Activated CD4-positive, alpha-beta T cell treated with anti-CD3 and anti-CD28 coated beads, Interleukin-2, Interleukin-6, amounts not matched to agents 100 ng/mL and 50 ng/mL, durations not matched to agents 16 hours and 8 hours (primary cell): ENCODE results near the gene P2RX4.
A peak's percentile ranks its signal among the peaks of the same experiment; 100 is the strongest.
"Not testable (repeated sequence)": the region's sequence is repeated elsewhere in the genome, so short reads cannot be mapped to it uniquely, and the experiment has no call there.

Experiments used
- DNase-seq: peaks from one replicate; pipeline ENCODE4 v3.0.0-alpha.2; 2020

P2RX4 gene

DNA sequence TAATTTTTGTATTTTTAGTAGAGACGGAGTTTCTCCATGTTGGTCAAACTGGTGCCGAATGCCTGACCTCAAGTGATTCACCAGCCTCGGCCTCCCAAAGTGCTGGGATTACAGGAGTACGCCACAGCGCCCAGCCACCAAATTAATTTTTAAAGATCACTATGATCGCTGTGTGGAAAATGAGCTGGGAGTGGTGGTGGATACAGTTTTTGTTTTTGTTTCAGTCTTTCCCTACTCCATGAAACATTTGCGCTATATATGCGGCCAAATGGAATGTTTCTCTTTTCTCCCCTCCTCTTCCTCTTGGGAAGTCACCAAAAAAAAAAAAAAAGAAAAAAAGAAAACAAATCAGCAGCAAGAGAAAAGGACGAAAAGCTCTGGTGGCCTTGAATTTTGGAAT is 20.8 kb upstream of the P2RX4 start:
- no peak for DNase-seq

DNA sequence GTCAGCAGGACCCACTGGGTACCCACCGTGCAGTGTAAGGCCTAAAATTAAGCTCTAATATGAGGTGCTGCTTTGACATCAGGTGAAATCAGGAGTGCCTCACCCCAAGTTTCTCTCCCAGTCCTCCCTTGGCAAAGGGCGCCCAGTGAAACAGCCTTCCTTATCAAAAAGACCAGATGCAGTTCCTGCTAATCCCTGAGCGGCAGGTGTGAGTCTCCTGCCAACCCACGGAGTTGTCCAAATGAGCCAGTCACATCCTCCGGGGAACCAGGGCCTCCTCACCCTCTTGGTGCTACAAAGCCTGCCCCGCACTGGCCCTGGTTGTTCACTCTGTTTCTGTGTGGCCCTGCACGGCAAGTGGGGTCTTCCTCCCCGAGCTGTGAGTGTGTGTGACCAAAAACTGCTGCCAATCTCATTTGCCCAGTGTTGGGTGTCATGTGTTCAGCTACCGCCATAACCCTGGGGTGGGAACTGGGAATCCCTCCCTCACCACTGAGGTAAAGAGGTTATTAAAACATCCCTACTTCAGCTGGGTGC is 20.2 kb upstream of the P2RX4 start:
- no peak for DNase-seq

DNA sequence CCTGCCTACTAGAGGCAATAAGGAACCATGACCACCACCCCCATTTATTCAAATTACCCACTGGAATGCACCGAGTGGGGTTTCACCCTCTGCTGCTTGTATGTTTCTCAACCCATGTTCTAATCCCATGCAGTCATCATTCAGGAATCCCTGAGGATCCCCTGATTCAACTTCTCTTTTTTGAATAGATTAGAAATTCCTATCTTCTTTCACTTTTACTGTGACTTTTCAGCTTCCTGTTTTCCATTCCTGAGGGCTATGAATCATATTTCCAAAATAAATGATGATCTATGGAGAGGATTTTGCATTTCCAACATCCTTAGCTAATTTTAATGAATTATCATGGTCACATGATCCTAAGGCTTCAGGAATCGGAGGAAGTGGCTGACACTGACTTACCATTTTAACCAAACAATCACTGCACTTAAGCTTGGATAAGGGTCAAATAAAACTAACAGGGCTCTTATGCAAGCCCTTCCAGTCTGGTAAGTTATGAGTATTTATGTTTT is 19.4 kb upstream of the P2RX4 start:
- no peak for DNase-seq

DNA sequence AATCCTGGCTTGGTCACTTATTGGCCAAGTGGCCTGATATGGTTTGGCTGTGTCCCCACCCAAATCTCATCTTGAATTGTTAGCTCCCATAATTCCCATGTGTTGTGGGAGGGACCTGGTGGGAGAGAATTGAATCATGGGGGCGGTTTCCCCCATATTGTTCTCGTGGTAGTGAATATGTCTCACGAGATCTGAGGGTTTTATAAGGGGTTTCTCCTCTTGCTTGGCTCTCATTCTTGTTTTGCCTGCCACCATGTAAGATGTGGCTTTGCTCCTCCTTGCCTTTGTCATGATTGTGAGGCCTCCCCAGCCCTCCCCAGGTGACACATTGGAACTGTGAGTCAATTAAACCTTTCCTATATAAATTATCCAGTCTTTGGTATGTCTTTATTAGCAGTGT is 18.8 kb upstream of the P2RX4 start:
- DNase-seq, result no peak

DNA sequence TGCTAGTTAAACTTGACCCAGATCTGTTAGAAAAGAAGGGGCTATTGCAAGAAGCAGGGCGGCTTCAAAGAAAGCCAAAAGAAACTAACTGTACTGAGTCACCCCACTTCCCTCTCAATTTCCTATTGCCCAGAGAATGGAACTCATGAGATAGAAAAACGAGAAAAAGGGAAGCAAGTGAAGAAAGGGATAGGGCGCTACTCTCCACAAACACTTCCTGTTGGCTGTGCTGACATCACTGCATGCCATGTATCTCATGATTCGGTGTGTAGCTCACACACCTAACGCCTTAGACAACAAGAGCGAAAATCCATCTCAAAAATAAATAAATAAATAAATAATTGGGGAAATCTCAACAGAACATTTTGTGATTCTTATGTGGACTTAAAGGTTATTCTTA is 13.0 kb upstream of the P2RX4 start:
- no peak for DNase-seq

DNA sequence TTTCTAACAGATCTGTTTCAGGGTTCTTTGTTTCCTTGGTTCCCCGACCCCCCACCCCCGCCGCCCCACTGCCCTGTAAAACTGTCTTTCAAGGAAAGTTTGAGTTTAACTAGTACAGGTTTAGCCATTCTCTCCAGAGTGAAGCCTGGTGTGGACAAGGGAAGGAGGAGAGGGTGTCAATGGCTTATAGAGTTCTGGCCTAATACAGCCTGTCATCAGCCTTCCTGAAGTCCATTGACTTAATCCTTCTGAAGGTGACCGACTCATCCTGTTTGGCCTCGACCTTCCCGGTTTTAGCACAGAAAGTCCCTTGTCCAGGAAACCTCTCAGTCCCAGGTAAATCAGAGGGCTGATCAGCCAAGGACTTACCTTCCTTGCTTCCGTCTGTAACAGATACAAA is 11.0 kb upstream of the P2RX4 start:
- DNase-seq, result no peak

DNA sequence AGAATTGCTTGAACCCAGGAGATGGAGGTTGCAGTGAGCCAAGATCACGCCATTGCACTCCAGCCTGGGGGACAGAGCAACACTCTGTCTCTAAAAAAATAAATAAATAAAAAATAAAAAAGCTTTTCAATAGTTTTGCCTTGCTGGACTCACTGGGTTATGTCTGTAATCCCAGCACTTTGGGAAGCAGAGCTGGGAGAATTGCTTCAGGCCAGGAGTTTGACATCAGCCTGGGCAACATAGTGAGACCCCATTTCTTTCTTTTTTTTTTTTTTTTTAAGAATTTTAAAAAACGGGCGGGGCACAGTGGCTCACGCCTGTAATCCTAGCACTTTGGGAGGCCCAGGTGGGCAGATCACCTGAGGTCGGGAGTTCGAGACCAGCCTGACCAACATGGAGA is 8.8 kb upstream of the P2RX4 start:
- DNase-seq, result not testable (repeated sequence)

DNA sequence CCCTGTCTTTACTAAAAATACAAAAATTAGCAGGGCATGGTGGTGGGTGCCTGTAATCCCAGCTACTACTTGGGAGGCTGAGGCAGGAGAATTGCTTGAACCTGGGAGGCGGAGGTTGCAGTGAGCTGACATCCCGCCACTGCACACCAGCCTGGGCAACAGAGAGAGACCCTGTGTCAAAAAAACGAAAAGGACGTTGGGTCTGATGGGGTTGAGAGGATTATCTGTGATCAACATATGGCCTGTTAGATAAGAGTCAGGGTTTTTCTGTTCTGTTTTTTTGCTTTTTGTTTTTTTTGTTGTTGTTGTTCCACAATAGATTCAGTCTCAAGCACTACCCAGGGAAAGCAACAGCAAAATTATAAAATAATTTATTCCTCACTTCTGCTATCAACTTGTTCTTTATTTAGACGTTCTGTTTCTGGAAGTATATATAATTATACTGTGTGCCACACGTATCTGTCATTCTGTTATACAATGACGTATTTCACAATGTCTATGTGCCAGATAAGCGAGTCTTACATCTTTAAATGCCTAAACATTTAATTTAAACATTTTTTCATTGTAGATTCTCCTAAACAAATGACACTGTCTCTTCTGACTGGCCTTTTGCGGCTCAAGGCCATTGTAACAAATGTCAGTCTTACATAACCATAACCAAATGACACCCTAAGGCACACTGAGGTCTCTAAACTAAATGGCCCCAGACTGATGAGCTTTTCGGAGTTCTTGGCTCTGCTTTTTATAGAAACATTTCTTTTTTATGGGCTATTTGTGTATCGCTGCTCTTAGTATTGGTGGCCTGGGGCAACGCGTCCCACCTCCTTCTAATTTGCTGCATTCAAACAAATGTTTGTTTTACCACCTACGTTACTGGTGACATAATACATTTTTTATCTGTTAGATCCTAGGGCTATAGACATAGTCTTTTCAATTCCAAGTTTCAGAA is 7.2 kb upstream of the P2RX4 start:
- DNase-seq, result no peak

DNA sequence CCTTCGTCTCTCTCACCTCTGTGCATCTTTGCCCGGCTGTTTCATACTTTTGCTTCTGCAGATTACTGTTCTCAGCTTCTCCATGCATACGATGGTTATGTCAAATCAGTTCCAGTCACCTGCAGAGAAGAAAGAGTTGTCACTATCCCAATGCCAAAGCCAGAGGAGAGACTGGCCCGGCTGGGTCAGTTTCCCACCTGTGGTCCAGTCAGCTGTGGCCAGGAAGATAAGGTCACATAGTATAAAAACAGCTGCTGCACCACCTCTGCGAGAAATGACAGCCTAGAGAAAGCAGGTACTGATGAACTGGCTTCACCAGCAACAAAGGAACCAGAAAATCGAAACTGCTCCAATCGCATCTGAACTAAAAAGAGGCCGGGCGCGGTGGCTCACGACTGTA is 6.4 kb upstream of the P2RX4 start:
- DNase-seq, result no peak

DNA sequence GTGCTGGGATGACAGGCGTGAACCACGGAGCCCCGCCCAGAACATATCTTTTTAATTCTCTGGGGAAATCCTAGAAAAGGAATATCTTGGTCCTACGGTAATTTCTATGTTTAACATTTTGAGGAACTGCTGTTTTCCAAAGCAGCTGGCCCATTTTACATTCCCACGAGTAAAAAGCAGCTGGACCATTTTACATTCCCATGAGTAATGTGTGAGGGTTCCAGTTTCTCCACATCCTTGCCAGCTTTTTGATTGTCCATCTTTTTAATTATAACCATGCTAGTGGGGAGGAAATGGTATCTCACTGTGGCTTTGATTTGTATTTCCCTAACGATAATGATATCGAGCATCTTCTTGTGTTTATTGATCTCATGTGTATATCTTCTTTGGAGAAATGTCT is 4.4 kb upstream of the P2RX4 start:
- DNase-seq, result no peak

DNA sequence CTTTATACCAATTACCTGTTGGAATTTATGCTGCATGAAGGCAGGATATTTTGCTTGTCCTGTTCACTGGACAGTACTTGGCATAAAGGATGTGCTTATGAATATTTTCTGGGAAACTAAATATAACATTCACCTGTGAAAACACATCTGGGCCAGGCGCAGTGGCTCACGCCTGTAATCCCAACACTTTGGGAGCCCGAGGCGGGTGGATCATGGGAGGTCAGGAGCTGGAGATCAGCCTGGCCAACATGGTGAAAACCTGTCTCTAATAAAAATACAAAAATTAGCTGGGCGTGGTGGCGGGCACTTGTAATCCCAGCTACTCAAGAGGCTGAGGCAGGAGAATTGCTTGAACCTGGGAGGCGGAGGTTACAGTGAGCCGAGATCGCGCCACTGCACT is 1.4 kb upstream of the P2RX4 start:
- DNase-seq, result not testable (repeated sequence)

DNA sequence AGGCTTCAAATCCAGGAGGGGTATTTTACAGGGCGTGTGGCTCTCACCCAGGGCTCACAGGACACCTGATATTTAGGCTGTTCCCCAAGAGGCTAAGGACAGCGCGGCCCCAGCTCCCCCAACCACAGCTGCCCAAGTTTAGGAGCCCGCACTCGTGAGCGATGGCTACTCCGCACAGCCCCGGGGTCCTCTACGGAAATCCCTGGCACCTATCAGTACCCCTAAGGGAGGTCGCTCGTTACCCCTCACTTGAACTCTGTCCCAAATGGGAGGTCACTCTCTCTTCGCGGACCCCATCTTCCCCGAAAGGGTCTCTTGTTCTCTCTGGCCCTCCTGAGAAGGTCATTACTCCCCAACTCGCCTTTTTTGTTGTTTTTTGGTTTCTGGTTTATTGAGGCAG is 708 bp upstream of the P2RX4 start:
- no peak for DNase-seq

DNA sequence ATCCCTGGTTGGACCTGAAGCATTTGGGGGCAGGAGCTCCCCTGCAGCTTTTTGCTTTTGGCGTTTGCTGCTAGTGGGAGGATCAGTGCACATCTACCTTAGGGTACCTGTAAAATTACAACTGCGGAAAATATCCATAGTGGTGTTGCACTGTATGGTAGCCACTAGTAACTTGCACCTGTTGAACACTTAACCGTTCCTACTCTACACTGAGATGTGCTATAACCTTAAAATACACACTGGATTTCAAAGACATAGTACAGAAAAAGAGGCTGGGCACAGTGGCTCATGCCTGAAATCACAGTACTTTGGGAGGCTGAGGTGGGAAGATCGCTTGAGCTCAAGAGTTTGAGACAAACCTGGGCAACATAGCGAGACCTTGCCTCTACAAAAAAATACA is 2.9 kb downstream of the P2RX4 start:
- DNase-seq, result no peak

DNA sequence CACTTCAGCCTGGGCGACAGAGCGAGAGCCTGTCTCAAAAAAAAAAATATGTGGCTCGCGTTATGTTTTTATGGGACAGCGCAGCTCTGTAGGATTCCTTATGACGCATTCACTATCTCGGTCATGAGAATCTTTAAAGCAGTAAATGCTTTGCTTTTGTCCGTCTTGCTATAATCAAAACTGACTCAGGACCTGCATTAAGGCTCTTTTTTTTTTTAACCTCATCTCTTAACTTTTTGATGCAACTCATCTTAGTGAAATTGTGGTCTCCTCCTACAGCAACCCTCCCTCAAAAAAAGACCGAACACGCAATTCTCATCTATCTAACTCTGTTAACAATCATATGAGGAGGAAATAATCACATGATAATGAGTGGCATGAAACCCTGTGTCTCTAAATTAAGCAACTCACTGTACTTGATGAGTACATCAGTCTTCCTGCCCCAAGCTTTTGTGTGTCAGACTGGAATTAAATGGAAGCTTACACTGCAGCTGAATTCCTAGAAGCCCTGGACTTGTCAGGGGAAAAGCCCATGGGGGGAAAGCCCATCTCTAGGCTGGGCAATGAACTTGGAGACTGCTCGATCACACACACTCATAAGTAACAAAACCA is 4.3 kb downstream of the P2RX4 start:
- DNase-seq, result peak; percentile 81

DNA sequence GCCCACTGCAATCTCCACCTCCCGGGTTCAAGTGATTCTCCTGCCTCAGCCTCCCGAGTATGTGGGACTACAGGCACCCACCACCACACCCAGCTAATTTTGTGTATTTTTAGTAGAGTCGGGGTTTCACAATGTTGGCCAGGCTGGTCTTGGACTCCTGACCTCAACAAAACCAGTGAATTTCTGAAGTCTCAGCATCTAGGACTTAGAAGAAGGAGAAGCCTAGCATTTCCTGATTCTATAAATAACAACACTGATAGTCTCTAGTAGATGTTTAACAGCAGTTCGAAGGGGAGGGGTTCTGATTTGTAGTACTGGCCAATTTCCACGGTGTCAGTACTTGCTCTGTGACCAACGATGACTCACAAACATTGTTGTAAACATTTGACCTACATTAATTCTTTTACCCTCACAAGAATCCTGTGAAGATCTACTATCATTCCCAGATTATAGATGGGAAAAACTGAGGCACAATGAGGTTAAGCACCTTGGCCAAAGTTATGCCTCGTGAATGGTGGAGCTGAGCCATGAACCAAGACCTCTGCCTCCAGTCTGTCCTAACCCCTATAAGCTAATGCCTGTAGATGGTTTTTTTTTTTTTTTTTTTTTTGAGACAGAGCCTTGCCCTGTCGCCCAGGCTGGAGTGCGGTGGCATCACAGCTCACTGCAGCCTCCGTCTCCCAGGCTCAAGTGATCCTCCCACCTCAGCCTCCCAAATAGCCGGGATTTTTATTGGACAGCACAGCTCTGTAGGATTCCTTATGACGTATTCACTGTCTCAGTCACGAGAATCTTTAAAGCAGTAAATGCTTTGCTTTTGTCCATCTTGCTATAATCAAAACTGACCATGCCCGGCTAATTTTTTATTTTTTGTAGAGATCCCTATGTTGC is 5.2 kb downstream of the P2RX4 start:
- peak; percentile 52 for DNase-seq

DNA sequence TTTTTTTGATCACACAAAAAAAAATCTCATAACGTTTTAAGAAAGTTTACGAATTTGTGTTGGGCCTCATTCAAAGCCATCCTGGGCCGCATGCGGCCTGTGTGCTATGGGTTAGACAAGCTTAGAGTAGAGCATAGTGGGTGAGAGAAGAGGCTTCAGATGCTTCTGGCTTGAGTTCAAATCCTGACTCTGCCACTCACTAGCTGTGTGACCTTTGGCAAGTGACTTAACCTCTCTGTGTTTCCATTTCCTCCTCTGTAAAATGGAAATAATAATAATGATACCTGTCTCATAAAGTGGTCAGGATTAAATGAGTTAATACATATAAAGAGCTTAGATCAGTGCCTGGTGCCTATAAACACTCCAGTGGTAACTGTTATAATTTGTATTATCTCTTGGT is 6.2 kb downstream of the P2RX4 start:
- DNase-seq, result no peak

DNA sequence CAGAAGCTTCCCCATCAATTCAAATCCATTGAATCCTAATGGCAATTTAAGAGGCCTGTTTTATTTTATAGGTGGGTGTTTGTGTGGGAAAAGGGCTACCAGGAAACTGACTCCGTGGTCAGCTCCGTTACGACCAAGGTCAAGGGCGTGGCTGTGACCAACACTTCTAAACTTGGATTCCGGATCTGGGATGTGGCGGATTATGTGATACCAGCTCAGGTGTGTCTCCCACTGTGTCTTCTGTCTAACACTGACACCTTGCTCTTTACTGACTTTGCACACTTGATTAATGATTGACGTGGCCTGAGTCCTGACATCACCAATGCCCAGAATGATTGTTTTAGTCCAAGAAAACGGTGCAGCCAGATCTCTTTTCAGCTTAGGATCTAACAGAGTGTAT is 7.1 kb downstream of the P2RX4 start:
- DNase-seq, result no peak

DNA sequence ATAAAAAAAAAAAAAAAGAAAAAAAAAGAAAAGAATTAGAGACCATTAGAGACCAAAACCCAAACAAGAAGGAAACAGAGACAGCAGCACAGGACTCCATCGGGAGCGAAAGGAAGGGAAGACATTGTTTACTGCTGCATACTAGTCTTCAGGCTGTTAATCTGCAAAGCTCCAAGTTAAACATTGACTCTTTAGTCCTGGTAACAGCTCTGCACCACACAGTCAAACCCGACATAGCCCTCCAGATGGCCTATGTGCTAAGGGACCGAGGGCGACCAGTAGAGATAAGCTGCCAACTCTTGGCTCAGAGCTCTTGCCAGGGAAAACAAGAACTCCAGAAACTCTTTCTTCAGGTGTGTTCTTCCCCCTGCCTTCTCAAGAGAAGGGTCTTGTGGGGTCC is 7.8 kb downstream of the P2RX4 start:
- DNase-seq, result no peak

DNA sequence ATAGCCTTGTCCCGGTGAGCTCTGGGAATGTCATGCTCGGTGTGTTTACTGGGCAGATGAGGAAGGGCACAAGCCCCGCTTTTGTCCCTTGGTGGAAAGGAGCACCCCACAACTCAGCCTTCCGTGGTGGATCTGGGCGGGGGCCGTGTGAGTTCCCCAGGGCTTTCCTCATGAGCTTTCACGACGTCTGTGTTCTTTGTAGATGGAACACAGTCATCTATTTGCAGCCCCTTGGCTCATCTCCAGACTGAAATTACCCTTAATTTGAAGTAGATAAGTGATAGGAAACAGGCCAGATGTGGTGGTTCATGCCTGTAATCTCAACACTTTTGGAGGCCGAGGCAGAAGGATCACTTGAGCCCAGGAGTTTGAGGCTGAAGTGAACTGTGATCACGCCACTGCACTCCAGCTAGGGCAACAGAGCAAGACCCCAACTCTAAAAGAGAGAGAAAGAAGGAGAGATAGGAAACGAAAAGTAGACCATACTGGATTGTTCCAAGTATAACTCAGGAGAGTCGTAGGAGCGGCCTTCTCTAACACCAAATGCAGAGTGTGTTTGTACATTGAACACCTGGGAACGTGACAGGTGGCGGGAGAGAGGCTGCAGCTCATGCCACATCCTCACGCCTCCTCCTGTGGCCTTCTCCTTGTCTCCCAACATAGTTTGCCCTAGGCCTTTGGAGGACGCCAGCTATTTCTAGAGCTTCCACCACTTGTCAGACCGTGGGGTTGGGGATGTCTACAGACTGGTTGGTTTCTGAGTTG is 8.8 kb downstream of the P2RX4 start:
- no peak for DNase-seq

DNA sequence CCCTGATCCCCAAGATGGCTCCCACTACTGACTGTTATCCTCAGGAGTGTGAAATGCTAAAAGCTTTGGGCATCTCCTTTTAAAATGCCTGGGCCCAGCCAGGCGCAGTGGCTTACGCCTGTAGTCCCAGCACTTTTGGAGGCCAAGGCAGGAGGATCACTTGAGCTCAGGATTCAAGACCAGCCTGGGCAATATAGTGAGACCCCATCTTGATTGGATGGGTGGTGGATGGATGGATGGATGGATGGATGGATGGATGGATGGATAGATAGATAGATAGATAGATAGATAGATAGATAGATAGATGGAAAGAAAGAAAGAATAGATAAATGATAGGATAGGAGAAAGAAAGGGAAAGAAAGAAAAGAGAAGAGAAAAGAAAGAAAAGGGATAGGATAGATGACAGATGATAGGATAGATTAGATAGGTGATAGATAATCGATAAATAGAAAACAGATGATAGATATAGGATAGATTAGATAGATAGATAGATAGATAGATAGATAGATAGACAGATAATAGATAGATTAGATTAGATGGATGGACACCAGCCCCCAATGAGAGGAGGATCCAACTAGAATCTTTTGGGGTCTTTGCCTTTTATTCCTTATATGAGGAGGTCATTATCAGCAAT is 9.5 kb downstream of the P2RX4 start:
- DNase-seq, result no peak

DNA sequence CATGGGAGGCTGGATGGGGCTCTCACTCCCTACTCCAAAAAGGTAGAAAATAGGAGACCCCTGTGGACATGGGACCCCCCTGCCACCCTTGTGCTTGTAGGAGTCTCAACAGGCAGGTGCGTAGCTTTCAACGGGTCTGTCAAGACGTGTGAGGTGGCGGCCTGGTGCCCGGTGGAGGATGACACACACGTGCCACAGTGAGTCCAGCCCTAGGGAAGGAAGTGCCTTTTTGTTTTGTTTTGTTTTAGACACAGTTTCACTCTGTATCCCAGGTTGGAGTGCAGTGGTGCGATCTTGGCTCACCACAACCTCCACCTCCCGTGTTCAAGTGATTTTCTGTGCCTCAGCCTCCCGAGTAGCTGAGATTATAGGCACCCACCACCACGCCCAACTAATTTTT is 12.9 kb downstream of the P2RX4 start:
- peak; percentile 13 for DNase-seq
